NCI-H526 treated with DMSO at 0.1 percent for 48 hours (cell line): Measurements from ENCODE around the gene IL36RN.

Experiments used
- DNase-seq: peaks from one replicate; lab custom pipeline; 2025; lab: John Stamatoyannopoulos, UW

The IL36RN gene

DNA sequence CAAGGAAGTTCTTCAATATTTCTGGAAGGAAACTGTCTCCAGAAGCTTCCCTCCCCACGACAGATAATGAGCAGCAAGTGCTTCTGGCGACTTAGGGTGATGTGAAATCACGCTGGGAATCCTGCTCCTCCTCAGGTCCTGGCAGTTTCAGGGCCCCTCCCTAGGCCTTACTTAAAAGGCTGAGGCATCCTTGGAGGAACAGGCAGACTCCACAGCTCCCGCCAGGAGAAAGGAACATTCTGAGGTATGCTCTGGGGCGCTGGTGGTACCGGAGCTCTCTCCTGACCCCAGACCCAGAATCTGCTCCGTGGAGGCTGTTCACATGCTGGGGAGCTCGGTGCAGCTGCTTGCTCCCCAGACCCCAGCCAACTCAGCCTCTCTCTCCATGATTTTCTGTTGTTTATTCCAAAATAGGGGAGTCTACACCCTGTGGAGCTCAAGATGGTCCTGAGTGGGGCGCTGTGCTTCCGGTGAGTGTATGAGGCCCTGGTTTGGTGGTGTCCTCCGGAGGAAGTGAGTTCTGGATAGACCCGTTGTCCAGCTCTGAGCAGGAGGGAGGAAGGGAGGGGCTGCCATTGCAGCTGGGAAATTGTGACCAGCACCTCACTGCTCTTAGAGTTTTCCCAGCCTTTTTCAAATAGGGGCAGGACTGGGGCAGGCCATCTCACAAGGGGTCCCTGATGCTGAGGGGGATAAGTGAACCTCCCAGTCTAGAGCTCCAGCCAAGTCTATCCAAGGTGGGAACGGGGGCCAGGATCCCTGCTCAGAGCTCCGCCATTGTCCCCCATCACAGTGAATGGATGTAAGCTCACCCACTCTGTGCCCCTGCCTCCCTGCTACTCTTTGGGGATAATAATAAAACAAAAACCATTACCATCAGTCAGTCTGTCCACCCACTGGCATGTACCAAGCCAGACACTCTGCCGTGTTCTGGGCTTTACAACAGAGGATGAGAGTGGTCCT lies at the start of gene IL36RN:
Gene IL36RN, plus strand, starts transcription at position 201 of the 963 bp plus-strand sequence. Its CDS starts 241 bp downstream, at position 442.
- no peak for DNase-seq

DNA sequence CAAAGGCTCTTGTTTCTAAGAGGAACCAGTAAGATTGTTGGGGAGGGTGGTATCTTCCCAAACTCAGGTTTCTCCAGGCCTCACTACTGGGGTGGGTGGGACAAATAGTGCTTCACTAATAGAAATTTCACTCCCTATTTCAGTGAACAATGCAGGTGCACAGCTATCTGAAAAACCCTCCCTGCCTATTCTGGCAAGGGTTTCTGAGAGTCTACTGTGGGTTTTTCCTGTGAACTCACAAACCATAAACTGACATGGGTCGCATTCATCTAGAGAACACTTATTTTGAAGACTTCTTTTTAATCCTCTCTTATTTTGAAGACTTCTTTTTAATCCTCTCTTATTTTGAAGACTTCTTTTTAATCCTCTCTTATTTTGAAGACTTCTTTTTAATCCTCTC lies 49.4 kb upstream of the IL36RN start:
- DNase-seq = no peak

DNA sequence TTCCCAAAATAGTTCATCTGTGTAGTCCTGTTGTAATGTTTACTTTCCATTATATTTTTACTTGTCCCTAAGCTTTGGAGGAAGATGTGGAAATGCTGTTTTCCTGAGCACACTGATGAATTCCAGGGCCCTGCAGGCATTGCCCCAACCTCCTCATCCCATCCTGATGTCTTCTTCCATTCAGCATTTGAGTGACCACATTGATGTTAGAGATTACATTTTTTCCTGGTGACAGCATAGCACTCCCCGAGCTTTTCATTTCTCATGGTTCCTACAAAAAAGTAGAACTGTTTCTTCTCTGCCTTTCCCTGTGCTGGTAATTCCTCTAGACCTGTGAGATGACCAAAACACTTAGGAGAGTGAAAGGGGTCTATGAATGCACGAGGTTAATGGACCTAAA lies 48.9 kb upstream of the IL36RN start:
- no peak for DNase-seq

DNA sequence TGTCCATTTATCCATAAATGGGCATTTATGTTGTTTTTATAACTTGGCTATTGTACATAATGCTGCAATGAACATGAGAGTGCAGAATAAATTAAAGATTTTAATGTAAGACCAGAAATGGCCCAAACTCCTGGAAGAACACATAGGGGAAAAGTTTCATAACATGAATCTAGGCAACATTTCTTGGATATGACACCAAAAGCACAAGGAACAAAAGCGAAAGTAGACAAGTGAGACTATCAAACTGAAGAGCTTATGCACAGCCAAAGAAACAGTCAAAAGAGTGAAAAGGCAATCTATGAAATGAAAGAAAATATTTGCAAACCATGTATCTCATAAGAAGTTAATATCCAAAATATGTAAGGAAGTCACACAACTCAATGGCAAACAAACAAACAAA lies 47.9 kb upstream of the IL36RN start:
- DNase-seq = no peak

DNA sequence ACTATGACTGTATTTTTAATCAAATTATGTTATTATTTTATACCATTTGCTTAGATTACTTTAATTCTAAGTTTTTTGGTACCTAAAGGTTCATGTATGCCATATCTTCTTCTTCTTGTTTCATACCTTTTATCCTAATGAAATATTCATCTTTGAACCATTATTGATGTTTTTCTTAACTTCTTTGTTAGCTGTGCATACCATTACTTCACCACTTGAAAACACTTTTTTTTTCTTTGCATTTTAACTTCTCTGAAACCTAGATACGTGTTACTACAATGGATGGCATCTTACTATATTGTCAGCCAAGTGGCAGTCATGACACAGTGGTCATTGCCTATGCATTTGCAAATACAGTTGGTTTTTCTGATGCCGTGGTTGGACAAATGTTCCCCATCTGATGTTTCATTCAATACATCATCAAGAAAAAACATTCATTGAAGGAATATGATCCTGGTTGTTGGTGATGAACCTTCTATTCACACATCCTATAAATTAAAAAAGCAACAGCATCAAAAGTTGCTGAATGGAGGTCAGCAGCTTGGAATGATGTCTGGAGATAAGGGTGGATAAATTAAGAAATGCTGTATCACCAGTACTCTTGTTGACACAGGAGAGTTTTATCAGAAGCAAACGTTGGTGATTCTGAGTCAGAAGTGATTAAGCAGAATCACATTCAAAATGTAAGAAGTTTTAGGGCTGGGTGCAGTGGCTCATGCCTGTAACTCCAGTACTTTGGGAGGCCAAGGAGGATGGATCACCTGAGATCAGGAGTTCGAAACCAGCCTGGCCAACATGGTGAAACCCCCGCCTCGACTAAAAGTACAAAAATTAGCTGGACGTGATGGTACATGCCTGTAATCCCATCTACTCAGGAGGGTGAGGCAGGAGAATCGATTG lies 46.3 kb upstream of the IL36RN start:
- no peak for DNase-seq

DNA sequence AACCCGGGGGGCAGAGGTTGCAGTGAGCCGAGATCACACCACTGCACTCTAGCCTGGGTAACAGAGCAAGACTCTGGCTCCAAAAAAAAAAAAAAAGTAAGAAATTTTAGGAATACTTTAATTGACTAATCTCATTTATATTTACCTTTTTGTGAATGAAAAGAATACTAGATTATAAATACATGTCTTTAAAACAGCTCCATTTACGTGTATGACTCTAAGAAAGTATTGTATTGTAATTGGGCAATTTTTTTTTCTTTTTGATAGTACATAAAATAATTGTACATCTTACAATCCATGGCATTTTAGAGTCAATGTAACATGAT lies 45.7 kb upstream of the IL36RN start:
- no peak for DNase-seq

DNA sequence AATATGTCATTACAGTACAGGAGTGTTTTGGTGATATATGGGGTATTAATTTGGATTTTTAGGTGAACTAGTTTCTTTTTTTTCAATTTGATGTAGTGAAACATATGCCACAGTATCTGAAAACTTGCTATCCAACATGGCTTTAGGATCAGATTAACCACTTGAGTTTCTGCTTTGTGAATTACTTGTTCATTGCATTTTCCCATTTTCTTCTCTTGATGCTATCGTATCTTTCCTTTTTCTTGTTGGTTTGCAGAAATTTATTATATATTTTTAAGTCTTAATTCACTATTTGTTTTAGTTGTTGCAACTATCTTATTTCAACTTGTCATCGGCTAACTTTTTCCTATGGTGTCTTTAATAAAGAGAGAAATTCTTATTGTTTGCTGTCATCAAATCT lies 44.9 kb upstream of the IL36RN start:
- DNase-seq = no peak

DNA sequence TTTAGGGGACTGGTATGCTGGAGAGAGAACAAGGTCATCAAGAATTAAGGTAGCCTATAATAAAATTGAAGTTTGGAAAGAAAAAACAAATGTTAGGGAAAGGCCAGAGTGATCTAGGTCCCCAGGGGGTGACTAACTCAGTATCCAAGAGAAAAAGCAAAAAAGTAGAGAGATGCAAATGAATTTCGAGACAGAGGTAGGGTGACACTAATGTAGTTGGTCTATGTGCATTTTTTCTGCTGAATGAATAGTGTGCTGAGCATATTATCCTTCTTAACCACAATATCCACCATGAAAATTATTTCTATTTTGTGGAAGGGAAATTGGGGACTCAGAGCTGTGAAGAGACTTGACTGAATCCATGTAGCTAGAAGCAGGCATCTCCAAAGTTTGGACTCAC lies 44.0 kb upstream of the IL36RN start:
- DNase-seq = no peak

DNA sequence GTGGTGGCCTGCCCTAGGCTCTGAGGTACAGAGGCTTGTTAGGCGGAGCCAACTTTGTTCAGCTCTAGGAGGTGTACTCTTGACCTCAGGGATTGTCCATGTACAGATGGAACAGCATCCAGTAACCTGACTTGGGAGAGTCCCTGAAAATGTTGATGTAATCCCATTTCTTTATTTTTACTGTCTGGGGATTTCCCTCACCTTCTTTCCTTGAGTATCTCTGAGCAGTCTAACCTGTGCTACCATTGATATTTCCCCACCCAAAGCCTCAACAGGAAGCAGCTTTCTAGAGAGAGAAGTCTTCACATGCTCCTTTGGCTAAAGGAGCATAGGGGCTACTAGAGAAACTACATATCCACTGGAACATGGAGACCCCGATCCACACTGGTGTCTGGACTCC lies 43.3 kb upstream of the IL36RN start:
- DNase-seq = no peak

DNA sequence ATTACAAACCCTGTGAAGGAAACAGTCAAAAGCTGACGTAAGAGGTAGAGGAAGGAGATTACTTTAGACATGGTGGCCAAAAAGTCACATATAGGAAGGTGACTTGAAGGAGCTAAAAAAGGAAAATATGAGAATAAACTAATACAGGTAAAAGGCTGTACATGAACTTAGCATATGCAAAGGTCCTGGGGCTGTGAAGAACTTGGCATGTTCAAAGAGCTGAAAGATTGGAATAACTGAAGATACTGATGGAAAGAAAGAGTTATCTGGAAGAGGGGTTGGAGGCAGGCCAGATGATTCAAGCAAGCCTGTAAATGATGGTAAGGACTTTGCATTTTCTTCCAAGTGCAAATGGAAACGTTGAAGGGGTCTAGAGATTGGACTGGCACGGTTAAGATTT lies 40.5 kb upstream of the IL36RN start:
- DNase-seq = no peak

DNA sequence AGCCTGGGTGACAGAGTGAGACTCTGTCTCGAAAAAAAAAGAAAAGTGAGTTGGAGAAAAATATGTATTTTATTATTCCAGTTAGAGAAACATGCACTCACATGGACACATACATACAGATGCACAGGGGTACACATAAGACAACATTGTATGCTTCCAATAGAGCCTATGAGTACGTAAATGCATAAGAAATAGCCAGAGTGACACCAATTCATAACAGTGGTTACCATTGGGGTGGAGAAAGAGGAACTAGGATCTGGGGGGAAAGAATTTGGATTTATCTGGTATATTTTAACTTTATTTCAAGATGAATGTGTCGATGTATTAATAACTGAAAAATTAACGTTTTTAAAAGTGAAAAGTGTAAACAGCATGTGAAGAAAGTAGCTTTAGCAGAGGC lies 37.7 kb upstream of the IL36RN start:
- no peak for DNase-seq

DNA sequence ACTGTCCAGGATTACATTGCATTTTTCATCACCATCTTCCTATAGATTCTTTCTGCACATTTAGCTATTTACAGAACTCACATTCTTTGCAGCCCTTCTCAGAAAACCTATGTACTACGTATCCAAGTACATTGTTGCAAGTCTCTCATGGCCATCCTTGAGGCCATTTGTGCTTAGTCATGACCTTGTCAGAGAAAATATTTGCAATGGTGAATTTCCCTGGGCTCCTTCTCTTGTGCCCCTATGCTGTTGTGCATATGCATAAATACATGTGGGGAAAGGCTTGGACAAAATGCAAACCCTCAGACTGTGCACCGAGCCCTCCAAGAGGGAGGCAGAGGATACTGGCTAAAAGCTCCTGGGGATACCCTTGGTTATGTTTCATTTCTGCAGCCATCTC lies 34.2 kb upstream of the IL36RN start:
- DNase-seq = no peak

DNA sequence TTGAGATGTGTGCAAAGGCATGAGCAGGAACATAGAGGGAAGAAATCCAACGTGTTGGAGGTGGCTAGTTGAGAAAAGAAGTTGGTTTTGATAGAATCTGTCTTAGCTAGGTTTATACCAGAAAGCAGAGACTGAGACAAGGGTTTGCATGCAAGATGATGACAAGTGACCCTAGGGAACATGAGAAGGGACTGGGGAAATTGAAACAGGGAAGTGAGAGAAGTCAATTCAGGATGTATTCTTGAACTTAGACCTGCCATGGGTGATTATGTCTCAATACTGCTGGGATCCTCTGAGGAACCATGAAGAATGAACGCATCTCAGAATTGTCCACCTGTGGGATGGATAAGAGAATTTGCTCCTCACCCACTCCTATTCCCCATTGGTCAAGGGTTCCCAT lies 33.3 kb upstream of the IL36RN start:
- DNase-seq = no peak

DNA sequence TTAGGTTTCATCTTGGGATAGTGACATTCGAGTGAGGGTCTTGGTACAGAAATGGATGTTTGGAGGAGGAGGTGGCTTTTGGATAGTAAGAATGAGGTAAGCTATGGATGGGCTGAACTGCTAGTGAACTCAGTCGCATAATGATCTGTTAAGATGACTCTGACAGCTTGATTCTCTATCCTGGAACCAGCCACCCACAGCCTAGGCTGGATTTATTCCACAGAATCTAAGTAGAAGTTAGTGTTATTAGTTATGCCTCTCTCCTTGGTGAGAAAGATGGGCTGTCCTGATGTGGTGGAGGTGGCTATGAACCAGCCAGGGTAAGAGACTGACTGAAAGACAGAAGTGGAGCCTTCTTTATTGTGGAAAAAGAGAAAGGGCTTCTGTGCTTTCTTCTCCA lies 31.3 kb upstream of the IL36RN start:
- DNase-seq = no peak

DNA sequence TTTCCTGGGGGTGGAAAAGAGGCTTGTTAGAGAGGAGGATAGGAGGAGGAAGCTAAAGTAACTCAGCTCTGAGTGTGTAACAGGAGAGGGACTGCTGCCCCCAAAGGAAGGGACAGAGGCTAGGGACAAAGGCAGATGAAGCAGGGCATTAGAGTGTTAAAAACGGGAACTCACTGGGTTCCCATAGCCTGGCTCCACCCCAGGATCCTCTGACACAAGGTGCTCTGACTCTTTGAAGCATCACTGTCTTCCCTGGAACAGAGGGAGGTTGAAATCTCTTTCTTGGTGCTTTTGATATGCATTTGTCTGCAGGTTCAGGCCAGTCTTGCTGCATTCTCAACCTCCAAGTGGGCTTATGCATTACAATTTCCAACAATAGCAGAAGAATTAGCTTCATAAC lies 30.9 kb upstream of the IL36RN start:
- DNase-seq = no peak

DNA sequence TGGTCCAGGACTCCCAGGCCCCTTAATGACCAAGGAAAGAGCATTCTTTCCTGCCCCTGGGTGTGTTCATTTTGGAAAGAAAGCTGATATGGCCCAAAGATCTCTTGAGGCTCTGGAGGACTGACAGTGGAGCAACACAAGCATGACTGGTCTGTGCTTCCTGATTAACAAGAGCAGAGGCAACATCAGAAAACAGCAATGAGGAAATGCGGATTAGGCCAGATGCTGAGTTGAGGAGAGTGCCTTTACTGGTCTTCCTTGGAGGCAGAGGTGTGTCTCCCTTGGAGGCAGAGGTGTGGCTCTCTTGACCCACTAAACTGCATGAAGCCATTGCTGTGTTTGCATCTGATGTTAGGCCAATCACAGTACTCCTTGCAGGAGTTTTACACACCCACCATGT lies 26.3 kb upstream of the IL36RN start:
- DNase-seq = no peak

DNA sequence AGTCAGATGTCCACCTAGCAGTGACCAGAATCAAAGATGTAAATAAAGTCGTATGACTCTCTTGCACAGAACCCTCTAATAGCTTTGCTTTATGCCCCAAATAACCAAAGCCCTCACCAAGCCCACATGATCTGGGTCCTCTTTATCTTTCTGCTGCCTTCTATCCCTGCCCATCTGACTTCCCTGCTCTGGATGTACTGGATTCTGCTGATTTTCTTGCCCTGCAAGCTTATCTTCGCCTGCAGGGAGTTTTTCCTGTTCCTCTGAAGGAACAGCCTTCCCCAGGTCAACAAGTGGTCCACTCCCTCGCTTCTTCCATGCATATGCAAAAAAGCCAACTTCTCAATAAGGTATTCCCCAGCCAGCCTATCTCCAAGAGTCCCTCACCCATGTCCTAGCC lies 25.0 kb upstream of the IL36RN start:
- DNase-seq = no peak

DNA sequence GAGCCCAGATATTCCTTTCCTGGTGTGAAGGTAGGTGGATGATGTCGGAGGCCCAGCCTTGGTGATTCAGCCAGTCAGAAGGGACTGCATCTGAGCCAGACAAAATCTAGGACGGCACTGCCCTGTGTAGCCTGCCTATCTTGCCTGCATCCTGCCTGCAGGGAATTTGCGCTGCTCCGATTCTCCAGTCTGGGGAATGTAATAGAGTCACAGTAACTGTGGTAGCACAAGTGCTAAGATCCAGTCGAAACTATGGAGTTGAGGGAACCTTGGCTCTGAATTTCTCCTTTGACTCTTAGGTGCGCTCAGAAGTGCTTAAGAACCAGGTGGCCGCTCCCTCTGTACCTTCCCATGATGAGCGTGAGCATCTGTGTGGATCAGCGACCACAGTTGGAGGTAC lies 22.2 kb upstream of the IL36RN start:
- no peak for DNase-seq

DNA sequence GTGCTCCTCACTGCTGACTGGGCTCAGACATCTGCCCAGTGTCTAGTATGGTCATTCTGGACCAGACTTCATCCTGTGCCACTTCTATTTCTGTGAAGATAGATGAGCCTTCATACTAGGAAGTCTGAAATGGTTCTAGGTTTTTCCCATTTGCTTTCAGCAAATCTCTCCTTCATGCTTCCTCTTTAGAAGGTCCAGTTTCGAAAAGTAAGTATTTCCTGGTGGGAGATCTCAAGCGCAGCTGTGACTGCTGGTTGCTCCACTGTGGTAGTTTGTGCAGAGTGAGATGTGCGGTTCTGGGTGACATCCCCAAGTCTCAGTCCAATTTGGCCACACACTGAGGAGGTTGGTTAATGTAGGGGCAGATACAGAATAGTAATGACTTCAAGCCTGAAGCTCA lies 20.7 kb upstream of the IL36RN start:
- DNase-seq = no peak

DNA sequence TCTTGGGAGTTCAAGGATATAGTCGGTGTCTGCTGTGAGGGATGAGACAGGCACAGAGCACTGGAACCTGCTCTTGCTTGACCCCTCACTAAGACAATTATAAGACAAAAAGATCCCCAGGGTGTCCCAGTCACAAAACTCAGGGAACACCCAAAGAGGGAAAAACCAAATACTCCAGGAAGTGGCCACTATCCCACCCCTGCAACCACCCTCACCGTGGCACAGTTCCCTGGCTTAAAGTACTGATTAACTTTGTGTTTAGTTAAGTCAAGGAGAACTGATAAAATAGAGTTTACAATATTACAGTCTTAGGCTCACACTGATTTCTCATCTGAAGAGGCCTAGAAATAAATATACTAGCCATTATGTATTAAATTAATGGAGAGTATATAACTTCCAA lies 19.8 kb upstream of the IL36RN start:
- no peak for DNase-seq

DNA sequence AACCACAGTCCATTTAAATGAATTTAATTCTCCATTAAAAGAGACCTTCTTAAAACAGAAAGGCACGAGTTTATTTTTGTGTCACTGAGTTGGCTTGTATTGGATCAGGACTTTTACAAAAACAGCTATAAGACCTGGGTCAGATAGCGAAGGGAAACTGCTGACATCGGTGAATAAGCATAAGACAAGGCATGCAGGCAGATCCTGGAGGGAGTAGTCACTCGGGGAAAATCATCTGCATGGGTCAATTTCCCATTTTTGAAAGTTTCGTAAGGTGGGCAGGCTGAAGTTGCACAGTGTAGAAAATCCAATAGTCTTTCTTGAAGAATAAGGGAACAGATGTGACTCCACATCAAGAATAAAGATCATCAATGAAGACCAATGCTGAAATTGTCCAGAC lies 19.3 kb upstream of the IL36RN start:
- DNase-seq = no peak

DNA sequence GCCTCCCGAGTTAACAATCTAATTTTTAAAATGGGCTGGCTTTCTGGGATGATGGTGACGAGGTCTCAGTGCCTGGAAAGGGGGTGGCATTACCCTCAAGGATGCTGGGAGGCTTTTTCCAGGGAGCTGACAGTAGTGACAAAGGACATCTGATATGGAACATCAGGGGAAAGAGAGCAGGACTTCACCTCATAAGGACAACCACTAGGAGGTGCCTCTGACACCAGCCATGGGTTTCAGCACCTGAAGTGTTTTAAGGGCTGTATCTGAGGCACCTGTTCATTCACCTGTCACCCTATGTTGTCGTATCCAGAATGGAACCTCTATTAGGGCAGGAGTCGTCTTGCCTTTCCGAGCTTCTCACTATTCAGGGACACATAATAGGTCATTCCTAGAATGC lies 17.1 kb upstream of the IL36RN start:
- no peak for DNase-seq

DNA sequence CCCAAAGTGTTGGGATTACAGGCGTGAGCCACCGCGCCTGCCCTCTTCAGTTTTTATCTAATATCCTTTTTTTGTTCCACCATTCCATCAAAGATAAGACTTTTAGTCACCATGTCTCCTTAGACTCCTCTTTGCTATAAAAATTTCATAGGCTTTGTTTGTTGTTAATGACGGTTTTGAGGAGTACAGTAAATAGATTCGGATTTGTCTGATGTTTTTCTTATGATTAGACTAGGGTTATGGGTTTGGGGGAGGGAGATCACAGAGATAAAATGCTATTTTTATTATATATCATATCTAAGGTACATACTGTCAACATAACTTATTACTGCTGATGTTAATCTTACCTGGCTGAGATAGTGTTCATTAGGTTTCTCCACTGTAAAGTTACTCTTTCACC lies 12.5 kb upstream of the IL36RN start:
- DNase-seq = no peak
